Activated CD4-positive, CD25-positive, alpha-beta regulatory T cell treated with anti-CD3 and anti-CD28 coated beads, Interleukin-2, amount 50 U/mL, for 72 hours (primary cell): Measurements from ENCODE around the gene THRA.

Experiments used
- DNase-seq: peaks from one replicate; pipeline ENCODE4 v3.0.0; 2021

THRA gene

DNA sequence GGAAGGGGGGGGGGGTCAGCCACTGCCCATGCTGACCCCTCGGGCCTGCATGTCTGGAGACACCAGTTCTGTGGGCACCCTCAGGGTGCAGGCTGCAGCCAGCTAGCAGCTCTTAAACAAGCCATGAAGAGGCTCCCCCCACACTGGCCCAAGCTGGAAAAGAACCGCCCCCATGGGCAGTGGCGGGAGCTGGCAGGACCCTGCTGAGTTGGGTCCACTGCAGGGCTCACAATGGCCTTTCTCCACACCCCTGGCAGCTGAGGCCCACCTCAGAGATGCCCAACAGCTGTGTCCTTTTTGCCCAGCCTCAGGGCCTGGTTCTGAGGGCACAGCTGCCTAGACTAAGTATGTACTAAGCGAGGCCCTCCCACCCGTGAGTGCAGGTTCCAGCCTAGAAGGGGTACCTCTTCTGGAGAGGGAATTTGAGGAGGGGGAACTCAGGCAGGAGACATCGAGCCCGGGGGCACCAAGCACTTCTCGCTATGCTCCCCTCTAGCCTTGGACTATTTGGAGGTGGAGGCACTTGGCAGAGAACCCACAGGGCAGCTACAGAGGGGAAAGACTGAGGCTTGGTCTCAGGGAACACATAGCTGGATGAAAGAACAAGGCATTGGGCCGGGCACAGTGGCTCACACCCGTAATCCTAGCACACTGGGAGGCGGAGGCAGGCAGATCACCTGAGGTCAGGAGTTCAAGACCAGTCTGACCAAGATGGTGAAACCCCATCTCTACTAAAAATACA is 3.2 kb downstream of the THRA start:
- DNase-seq: no peak

DNA sequence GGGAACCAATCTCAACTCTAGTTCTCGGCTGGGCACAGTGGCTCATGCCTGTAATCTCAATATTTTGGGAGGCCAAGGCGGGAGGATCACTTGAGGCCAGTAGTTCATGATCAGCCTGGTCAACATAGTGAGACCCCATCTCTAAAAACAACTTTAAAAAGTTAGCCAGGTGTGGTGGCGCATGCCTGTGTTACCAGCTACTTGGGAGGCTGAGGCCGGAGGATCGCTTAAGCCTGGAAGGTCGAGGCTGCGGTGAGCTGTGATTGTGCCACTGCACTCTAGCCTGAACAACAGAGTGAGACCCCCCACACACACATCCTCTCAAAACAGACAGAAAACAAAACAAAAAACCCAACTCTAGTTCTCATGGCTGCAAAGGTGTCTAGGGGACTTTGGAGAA is 4.9 kb downstream of the THRA start:
- DNase-seq: no peak

DNA sequence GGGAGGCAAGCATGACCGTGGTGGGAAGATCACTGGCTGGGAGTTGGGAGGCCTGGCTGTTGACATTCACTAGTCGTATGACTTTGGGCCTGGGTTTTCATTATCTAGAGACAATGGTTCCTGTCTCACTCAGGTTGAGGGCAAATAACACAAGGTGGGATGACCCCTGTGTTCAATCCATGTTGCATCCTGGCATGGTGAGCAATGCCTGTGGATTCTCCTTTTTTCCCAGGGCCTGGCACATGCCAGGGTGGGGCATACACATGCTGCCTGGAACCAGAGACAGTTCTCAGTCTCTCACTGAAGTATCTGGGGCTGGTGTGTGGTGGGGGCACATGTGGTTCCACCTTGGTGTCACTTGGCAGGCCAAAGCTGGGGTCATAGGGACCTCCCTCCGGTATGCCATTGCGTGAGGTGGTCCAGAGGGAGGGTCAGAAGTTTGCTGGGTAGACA is 5.4 kb downstream of the THRA start:
- no peak for DNase-seq

DNA sequence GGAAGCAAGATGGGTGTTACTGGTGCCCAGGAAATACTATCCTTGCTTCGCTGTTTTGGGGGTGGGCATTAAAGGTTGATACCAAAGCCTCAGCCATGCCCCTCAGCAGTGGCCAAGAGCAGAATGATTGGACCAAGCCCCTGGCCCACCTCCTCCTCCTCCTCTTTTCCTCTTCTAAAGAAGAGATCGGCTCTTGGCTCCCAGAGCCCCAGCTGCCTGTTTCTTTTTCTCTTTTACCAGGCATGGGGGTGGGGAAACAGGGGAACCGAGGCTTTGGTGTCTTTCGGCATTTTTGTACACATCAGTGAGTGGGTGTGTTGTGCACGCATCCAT is 5.8 kb downstream of the THRA start:
- DNase-seq: no peak

DNA sequence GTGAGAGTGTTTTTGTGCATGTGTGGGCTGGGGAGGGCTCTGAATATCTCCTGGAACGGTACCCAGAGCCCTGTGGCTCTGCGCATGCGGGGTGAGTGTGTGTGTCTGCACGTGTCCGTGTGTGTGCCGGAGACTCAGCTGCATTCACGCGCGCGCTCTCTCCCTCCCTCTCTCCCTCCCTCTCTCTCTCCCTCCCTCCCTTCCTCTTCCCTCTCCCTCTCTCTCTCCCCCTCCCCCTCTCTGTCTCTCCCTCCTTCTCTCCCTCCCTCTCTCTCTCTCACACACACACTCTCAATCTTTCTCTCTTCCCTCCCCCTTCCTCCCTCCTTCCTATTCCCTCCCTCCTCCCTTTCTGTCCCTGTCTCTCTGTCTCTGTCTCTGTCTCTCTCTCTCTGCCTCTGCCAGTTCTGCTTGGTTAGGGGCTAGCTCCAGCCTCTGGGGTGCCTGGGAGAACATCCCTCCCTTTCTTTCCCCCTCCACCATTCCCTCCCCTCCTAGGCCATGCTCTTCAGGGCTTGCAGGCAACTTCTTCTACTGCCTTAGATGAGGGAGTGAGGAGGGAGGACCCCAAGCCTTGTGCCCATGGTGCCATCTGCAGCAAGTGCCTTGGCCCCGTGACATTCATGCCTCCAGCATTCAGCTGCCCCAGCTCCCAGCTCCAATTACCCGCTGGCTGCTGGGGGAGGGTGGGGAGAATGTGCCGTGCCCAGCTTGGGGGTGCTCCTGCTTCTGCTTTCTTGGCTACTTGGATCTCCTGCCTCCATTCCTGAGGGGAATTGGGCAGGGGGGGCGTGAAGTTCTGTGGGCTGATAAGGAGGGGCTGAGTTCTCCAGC is 6.4 kb downstream of the THRA start:
- peak; percentile 74 for DNase-seq

DNA sequence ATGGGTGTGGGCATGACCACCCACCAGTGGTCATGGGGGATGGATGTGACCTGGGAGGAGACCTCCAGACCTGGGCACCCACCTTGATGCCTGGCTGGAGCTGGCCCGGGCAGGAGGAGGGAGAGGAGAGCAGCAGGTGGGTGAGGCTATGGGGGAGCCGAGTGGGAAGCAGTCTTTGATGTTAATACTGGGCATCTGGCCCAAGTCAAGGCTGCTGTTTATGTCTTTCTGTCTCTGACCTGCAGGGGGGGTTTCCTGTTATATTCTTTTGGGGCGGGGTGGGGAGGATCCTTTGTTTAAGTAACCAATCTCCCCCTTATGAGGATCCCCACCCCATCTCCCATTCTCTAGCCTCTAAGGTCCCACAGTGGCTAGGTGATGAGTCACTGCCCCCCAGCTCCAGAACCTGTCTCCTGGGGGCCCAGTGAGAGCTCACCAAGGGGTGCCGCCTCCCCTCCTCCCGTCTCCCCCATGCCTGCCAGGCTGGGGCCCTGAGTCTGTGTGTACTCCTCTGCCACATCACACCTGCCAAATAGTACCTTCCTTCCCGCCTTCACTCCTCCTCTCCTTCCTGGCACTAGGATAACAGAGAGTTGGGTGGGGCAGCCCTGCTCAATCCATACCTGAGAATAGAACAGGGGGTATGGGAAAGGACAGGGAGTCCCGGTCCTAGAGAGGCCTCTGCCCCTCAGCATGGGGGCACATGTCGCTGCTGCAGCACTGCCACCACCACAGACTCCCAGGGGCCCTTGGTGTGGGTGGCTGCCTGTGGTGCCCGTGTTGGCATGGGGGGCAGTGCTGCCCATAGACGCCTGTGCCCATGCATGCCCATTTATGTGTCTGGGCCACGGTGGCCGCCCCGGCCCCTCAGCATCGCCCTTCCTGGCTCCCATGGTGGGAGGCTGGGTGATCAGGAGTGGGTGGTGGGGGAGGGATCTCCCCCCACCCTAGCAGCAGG is 7.3 kb downstream of the THRA start:
- DNase-seq: no peak

DNA sequence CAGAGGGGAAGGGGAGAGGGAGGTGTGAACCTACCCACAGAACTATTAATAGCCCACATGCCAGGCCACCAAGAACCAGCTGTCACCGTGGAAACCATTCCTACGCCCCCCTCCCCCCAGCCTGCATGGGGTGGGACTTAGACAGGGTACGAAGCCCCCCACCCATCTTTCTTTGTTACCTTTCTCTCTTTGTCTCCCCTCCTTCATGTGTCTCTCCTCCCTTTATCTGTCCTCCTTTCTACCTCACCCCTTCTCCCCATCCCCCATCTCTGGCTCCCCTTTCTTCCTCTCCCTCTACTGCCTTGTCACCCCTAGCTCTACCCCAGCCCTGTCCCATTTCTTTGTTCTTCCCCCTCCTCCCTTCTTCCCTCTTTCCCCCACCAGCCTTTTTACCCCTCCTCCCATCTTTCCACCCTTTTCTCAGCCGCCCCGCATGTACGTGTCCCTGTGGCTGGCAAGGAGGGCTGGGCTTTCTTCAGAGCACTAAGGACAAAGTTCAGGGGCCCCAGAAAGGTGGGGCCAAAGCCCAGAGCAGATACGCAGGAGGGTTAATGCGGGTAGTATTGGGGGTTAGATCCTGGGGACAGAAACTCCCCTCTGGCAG is 8.0 kb downstream of the THRA start:
- DNase-seq: no peak

DNA sequence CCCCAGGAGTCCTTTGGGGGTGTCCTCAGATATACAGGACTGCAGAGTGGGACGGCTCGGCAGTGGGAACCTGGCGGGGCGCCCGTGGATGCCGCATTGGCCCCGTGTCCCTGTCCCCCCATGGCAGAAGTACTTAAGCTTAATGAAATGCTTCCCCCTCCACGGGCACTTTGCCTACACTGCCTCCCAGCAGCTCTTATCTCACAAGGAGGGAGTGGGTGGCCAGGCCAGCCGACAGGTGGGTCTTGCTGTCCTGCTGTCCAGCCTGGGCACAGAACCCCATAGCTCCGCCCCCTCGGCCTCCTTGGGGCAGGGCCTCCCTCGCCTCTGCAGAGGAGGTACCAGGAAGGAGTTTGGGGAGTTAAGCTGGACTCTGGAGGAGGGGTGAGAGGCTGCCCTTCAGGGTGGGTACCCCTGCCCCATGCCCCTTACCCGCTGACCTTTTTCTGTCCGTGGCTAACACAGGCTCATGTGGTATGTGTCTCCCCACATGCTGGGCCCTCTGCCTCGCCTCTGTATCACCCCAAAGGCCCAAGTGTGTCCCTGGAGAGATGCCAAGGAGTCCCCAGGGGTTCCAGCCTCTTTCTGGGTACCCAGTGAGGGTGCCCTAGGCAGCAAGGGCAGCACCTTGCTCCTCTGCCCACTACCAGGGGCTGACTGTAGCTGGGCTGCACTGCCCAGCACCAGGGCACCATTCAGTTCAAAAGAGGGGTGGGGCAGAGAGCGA is 8.7 kb downstream of the THRA start:
- DNase-seq: no peak

DNA sequence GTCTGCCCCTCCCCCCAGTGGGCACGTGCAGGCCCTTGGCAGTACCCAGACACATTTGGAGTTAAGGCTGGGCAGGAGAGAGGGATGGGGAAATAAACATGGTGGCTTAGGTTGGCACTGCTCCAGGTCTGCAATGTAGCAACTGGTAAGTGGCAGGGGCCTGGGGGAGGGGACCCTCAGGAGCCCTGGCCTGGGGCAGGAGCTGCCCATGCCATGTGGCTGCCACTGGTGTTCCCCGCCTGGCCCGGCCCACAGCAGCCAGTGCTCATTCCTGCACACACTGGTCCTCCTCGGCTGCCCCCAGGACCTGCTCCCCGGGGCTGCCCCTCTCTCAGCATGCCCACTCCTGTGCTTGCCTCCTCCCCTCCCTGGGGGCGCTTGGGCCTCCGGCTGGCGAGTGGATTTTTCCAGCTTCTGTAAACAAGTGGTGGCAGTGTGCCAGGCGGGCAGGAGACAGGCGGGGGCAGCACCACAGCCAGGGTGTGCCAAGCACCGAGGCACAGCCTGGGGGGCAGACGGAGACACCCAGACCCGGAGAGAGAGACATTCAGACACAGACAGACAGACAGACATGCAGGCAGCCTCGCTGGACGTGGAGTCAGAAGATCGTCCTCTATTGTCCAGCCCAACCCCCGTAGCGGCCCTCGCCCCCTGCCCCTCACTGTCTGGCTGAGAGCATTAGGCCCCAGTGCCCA is 9.4 kb downstream of the THRA start:
- no peak for DNase-seq

DNA sequence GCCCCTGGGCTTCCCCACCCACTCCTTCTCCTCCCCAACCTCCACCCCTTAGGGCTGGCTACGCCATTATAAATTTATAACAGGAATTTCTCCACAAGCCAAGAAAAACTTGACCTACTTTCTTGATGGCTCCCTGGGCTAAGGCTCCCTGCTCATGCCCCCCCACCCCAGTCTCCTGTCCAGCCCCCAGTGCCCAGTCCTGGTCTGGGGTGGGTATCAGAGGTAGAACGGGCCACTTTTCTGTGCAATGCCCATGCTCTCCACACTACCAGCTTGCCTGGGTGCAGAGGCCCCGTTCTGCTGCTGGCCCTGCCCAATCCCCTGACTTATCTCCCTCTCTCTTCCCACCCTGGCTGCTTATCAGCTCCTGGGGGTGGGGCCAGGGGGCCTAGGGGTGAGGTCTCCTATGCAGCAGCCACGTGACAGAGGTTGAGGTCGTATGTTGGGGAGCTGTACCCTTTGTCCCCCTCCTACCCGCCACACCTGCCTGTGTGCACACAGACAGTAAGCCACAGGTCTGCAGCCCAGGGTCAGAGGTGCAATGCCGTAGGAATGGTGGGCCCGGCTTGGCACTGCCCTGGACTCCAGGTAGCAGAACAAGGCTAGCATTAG is 10.1 kb downstream of the THRA start:
- DNase-seq: no peak

DNA sequence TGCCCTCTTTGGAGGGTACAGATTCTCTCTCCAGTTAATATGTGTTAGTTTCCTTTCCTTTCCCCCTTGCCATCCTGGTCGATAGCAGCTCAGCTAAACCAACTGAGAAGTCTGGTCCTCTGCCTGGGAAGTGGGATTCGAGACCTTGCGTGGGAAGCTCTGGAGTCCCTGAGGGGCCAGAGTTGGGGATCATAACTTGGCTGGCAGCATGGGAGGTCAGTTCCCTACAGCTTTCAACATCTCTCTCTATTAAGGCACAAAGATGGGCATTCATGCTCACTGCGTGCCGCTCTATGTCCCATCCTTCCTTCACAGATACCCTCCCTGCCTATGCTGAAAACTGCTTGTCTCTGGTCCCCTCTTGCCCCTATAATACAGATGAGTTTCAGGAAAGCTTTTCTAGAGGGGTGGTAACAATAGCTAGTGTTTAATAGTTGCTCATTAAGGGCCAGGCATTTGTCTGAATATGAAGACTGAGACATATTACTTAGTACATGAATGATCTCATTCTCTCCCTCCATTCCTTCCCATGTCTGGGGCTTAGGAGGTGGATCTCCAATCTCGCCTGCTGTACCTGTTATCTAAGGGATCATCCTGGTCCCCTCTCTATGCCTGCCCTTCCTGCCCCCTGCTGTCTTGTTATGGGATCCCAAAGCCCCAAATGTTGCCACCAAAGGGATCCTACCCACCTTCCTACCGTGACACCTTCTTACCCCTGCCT is 10.8 kb downstream of the THRA start:
- no peak for DNase-seq

DNA sequence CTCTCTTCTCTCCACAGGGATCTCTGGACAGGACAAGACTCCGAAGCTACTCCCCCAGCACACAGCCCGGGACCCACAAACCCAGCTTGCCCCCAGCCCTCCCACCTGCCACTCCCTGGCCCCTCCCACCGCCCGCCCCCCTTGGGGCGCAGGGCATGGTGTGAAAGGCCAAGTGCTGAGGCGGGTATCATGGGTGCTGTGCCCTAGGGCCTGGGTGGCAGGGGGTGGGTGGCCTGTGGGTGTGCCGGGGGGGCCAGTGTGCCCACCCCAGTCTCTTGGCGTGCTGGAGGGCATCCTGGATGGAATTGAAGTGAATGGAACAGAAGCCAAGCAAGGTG is 11.4 kb downstream of the THRA start:
- no peak for DNase-seq

DNA sequence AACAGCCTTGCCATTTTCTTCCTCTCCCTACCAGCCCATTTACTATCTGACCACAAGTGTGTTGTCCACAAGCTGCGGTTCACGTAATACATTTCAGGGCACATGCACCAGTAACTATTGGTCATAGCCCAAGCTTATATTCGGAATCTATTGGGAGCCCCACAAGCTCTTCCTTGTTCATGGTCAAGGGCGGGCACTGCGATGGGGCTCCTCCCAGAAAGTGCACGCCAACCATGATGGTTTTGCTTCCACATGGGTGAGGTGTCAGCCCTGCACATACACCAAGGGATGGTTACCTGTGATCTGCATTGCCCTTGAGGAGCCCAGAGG is 12.1 kb downstream of the THRA start:
- no peak for DNase-seq

DNA sequence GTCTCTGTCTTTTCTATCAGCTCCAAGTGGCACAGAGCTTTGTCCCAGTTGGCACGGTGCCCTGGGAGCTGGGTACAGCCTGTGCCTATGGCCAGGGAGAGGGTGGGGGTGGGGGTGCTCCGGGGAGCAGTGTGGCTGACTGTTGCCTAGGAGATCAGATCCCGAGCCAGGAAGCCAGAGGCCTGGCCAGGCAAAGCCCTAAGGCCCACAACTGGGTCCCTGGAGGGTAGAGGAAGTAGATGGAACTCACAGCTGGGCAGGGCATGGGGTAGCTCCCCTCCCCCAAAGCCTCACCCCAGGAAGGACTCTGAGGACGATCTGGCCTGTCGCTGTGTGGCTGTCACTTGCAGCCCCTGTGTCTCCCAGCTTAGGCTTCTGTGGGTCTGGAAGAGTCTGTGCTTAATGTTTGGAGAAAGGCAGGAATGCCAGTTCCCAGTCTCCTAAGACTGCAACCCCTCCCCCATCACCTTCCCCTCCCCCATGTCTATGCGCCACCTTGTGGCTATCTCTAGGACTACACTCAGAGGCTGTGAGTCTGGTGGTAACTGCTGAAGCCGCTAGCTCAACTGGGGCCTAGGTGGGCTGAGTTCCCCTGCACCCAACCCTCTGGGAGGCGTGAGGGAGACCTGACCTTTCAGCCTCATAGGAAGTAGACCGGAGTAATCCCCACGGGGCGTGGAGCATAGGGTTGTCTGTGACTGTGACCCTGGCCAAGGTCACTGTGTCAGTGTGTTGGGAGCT is 12.6 kb downstream of the THRA start:
- peak; percentile 77 for DNase-seq

DNA sequence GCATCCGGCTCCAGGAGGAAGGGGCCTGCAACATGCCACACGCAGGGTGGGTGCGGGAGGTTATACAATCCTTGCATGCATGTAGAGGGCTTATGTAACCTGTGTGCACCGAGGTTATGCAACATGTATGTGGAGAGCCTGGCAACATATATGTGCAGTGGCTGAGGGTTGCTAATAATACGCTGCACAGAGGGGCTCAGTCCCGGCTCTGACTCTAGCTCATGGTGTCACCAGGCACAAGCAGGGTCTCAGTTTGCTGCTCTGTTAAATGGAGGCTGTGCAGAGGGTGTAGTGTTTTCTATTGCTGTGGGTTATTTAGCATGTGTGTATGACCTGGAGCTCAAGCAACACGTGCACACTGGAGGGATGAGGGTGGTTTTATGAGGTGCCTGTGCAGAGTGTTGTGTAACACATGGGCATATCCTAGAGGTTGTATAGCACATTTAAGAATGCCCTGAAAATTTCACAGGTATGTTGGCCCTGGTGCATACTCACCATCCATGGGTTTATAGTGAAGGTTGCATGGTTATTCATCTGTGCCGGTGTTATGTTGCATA is 13.3 kb downstream of the THRA start:
- DNase-seq: no peak

DNA sequence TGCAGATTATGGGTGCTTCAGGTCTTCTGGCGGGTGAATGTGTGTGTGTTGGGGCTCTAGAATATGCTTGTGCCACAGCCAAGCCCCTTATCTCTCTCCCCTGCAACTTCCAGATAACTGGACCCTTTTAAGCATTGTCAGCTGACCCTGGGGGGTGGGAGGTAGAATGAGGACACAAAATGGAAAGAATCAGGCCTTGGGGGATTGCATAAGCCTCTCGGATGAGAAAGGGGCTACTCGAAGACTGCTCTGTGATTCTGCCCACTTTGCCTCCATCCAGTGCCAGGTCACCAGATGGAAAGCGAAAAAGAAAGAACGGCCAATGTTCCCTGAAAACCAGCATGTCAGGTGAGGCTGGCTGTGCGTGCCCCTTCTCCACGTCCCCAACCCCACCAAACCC is 13.8 kb downstream of the THRA start:
- no peak for DNase-seq

DNA sequence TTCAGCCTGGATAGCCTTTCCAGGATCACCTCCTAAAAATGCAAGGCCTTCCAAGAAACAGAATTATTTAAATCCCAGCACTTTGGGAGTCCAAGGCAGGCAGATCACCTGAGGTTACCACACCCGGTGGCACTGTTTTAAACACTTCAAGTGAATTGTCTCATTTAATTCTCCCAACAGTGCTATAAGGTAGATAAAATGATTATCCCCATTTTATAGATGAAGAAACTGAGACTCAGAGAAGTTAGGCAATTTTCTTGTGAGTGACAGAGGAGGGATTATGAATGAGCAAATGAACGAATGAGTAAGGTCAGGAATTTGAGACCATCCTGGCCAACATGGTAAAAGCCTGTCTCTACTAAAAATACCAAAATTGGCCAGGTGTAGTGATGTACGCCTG is 16.8 kb downstream of the THRA start:
- no peak for DNase-seq

DNA sequence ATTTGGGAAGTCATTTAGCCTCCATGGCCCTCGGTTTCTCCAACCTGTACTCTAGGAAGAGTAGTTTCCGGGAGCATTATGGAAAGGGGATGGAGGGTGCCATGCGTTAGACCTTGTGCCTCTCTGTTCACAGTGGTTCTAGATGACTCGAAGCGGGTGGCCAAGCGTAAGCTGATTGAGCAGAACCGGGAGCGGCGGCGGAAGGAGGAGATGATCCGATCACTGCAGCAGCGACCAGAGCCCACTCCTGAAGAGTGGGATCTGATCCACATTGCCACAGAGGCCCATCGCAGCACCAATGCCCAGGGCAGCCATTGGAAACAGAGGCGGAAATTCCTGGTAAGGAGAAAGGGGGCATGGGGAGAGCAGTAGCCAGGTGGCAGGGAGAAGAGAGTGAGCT is 21.7 kb downstream of the THRA start:
- DNase-seq: no peak

DNA sequence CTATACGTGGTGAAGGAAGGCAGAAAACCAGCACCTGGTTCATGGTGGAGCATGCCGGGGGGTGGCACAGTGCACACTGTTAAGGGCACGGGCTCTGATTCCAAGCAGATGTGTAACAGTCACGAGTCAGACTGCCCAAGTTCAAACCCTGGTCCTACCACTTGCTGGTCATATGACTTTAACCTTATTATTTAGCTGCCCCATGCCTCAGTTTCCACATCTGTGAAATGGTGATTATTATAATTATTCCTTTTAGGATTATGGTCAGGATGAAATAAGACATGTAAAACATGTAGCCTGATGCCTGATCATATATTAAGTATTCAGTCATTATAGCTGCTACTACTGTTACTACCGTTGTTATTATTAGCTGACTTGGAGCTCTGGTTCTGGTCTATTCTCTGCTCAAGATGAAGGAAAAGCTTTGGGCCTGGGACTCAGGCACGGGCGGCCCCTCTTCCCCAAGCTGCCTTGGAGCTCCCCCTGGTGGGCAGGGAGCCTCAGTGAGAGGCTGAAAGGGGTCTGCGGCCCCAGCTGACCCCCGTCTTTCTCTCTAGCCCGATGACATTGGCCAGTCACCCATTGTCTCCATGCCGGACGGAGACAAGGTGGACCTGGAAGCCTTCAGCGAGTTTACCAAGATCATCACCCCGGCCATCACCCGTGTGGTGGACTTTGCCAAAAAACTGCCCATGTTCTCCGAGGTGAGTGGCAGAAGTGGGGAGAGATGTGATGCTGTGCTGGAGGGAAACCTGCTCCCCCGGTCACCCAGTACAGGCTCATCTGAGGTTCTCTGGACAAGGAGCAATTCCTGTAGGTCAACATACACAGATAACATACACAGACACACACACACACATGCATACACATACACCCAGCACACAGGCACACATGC is 23.6 kb downstream of the THRA start:
- peak; percentile 61 for DNase-seq
